ENCODE measurements around the gene LDLRAD4. TPM values are rescaled to one million over a fixed set of nuclear protein-coding genes. Genes with fewer than 3 reads are reported as not detected.

LDLRAD4 gene
- total RNA-seq, 2 experiments from 2014 or later, result 34.3 to 35.7 TPM

- H3K36me3 Mint-ChIP-seq (ENCODE audit: low read depth), result no peaks in the 10 kb centered on the region
- CTCF ChIA-PET, result no interaction called here
- H3K27me3 Mint-ChIP-seq (ENCODE audit: low read depth), result peaks cover 18% of the 10 kb centered on the region
- ATAC-seq, result no peak
- no peak overlapping the region for H3K4me3 Mint-ChIP-seq
- no peak for DNase-seq
- H3K9me3 Mint-ChIP-seq (ENCODE audit: insufficient read depth), result no peaks in the 10 kb centered on the region
- POLR2A ChIA-PET, result no interaction called here
- peaks cover 16% of the 10 kb centered on the region for H3K4me1 Mint-ChIP-seq (ENCODE audit: low read depth)
- H3K27ac Mint-ChIP-seq, result no peak overlapping the region
Measured at GRCh38 chr18:13183790-13184189, 34.8 kb upstream of the LDLRAD4 start.

GRCh38 chr18:13184396-13184795, 34.2 kb upstream of the LDLRAD4 start:
- H3K36me3 Mint-ChIP-seq (ENCODE audit: low read depth), result no peaks in the 10 kb centered on the region
- DNase-seq (no peak), ATAC-seq (no peak)
- H3K27me3 Mint-ChIP-seq (ENCODE audit: low read depth), result peaks cover 18% of the 10 kb centered on the region
- CTCF ChIA-PET, result no interaction called here
- peaks cover 11% of the 10 kb centered on the region for H3K4me1 Mint-ChIP-seq (ENCODE audit: low read depth)
- H3K9me3 Mint-ChIP-seq (ENCODE audit: insufficient read depth), result no peaks in the 10 kb centered on the region
- H3K4me3 Mint-ChIP-seq, result no peak overlapping the region
- POLR2A ChIA-PET, result no interaction called here
- H3K27ac Mint-ChIP-seq, result no peak overlapping the region

- H3K9me3 Mint-ChIP-seq (ENCODE audit: insufficient read depth), result no peaks in the 10 kb centered on the region
- no peak for DNase-seq
- POLR2A ChIA-PET, result interaction anchor here (0.7 kb wide), 1 partner anchor 239 kb away, joined by 3 read pairs; no protein-coding TSS in a partner anchor
- H3K4me3 Mint-ChIP-seq, result no peak overlapping the region
- H3K27me3 Mint-ChIP-seq (ENCODE audit: low read depth), result peaks cover 17% of the 10 kb centered on the region
- no peaks in the 10 kb centered on the region for H3K36me3 Mint-ChIP-seq (ENCODE audit: low read depth)
- no peak for ATAC-seq
- H3K27ac Mint-ChIP-seq, result no peak overlapping the region
- peaks cover 1% of the 10 kb centered on the region for H3K4me1 Mint-ChIP-seq (ENCODE audit: low read depth)
- CTCF ChIA-PET, result no interaction called here
Measured at GRCh38 chr18:13185675-13186198, 32.8 kb upstream of the LDLRAD4 start.

- Mint-ChIP-seq H3K4me1 (ENCODE audit: low read depth) (no peaks in the 10 kb centered on the region), H3K27me3 (ENCODE audit: low read depth) (peaks cover 17% of the 10 kb centered on the region), H3K4me3 (no peak overlapping the region), H3K36me3 (ENCODE audit: low read depth) (no peaks in the 10 kb centered on the region), H3K9me3 (ENCODE audit: insufficient read depth) (no peaks in the 10 kb centered on the region), H3K27ac (no peak overlapping the region)
- POLR2A ChIA-PET, result no interaction called here
- CTCF ChIA-PET, result interaction anchor here (1.5 to 2.7 kb wide), 3 partner anchors 8 to 27 kb away, joined by 3 to 6 read pairs (median 6); no protein-coding TSS in a partner anchor
- no peak for ATAC-seq
- no peak for DNase-seq
Measured at GRCh38 chr18:13186687-13187086, 31.9 kb upstream of the LDLRAD4 start.

- Mint-ChIP-seq H3K4me3 (no peak overlapping the region), H3K9me3 (ENCODE audit: insufficient read depth) (no peaks in the 10 kb centered on the region), H3K27me3 (ENCODE audit: low read depth) (peaks cover 15% of the 10 kb centered on the region), H3K27ac (no peak overlapping the region), H3K36me3 (ENCODE audit: low read depth) (no peaks in the 10 kb centered on the region), H3K4me1 (ENCODE audit: low read depth) (no peaks in the 10 kb centered on the region)
- no peak for DNase-seq
- ATAC-seq, result no peak
- ChIA-PET CTCF (interaction anchor here (1.5 to 2.7 kb wide), 4 partner anchors 8 to 29 kb away, joined by 3 to 7 read pairs (median 6); no protein-coding TSS in a partner anchor), POLR2A (no interaction called here)
Measured at GRCh38 chr18:13187498-13187897, 31.1 kb upstream of the LDLRAD4 start.

- Mint-ChIP-seq H3K36me3 (ENCODE audit: low read depth) (no peaks in the 10 kb centered on the region), H3K4me3 (no peak overlapping the region), H3K9me3 (ENCODE audit: insufficient read depth) (no peaks in the 10 kb centered on the region), H3K27ac (no peak overlapping the region), H3K4me1 (ENCODE audit: low read depth) (no peaks in the 10 kb centered on the region), H3K27me3 (ENCODE audit: low read depth) (peaks cover 16% of the 10 kb centered on the region)
- ATAC-seq (no peak), DNase-seq (no peak)
- POLR2A ChIA-PET, result no interaction called here
- CTCF ChIA-PET, result no interaction called here
Measured at GRCh38 chr18:13191031-13191430, 27.5 kb upstream of the LDLRAD4 start.

GRCh38 chr18:13191779-13192178, 26.8 kb upstream of the LDLRAD4 start:
- Mint-ChIP-seq H3K36me3 (ENCODE audit: low read depth) (no peaks in the 10 kb centered on the region), H3K9me3 (ENCODE audit: insufficient read depth) (no peaks in the 10 kb centered on the region), H3K27me3 (ENCODE audit: low read depth) (peaks cover 16% of the 10 kb centered on the region), H3K27ac (no peak overlapping the region), H3K4me1 (ENCODE audit: low read depth) (no peaks in the 10 kb centered on the region), H3K4me3 (no peak overlapping the region)
- DNase-seq, result no peak
- ChIA-PET POLR2A (no interaction called here), CTCF (no interaction called here)
- no peak for ATAC-seq

GRCh38 chr18:13192970-13193369, 25.6 kb upstream of the LDLRAD4 start:
- no peak overlapping the region for H3K27ac Mint-ChIP-seq

GRCh38 chr18:13194239-13194638, 24.3 kb upstream of the LDLRAD4 start:
- ChIA-PET CTCF (no interaction called here), POLR2A (no interaction called here)
- H3K4me1 Mint-ChIP-seq (ENCODE audit: low read depth), result no peaks in the 10 kb centered on the region
- H3K36me3 Mint-ChIP-seq (ENCODE audit: low read depth), result peaks cover 4% of the 10 kb centered on the region
- H3K4me3 Mint-ChIP-seq, result no peak overlapping the region
- peaks cover 21% of the 10 kb centered on the region for H3K27me3 Mint-ChIP-seq (ENCODE audit: low read depth)
- H3K27ac Mint-ChIP-seq, result no peak overlapping the region
- DNase-seq (no peak), ATAC-seq (no peak)
- H3K9me3 Mint-ChIP-seq (ENCODE audit: insufficient read depth), result peaks cover 5% of the 10 kb centered on the region

More at GRCh38 chr18:13192970-13193369, 25.6 kb upstream of the LDLRAD4 start:
- no peaks in the 10 kb centered on the region for H3K9me3 Mint-ChIP-seq (ENCODE audit: insufficient read depth)
- CTCF ChIA-PET, result no interaction called here
- no peaks in the 10 kb centered on the region for H3K4me1 Mint-ChIP-seq (ENCODE audit: low read depth)
- ATAC-seq (no peak), DNase-seq (no peak)
- peaks cover 1% of the 10 kb centered on the region for H3K36me3 Mint-ChIP-seq (ENCODE audit: low read depth)
- H3K4me3 Mint-ChIP-seq, result no peak overlapping the region
- H3K27me3 Mint-ChIP-seq (ENCODE audit: low read depth), result peaks cover 19% of the 10 kb centered on the region
- POLR2A ChIA-PET, result no interaction called here

GRCh38 chr18:13198701-13199100, 19.9 kb upstream of the LDLRAD4 start:
- DNase-seq (no peak), ATAC-seq (no peak)
- CTCF ChIA-PET, result no interaction called here
- POLR2A ChIA-PET, result interaction anchor here (0.7 kb wide), 1 partner anchor 99 kb away, joined by 3 read pairs; no protein-coding TSS in a partner anchor
- no peaks in the 10 kb centered on the region for H3K4me1 Mint-ChIP-seq (ENCODE audit: low read depth)
- no peak overlapping the region for H3K27ac Mint-ChIP-seq
- H3K4me3 Mint-ChIP-seq, result no peak overlapping the region
- H3K9me3 Mint-ChIP-seq (ENCODE audit: insufficient read depth), result peaks cover 18% of the 10 kb centered on the region
- peaks cover 27% of the 10 kb centered on the region for H3K27me3 Mint-ChIP-seq (ENCODE audit: low read depth)
- H3K36me3 Mint-ChIP-seq (ENCODE audit: low read depth), result peaks cover 10% of the 10 kb centered on the region

- H3K4me1 Mint-ChIP-seq (ENCODE audit: low read depth), result no peaks in the 10 kb centered on the region
- H3K36me3 Mint-ChIP-seq (ENCODE audit: low read depth), result peaks cover 10% of the 10 kb centered on the region
- ATAC-seq (no peak), DNase-seq (no peak)
- H3K27me3 Mint-ChIP-seq (ENCODE audit: low read depth), result peaks cover 27% of the 10 kb centered on the region
- CTCF ChIA-PET, result no interaction called here
- H3K4me3 Mint-ChIP-seq, result no peak overlapping the region
- no peak overlapping the region for H3K27ac Mint-ChIP-seq
- POLR2A ChIA-PET, result no interaction called here
- peaks cover 18% of the 10 kb centered on the region for H3K9me3 Mint-ChIP-seq (ENCODE audit: insufficient read depth)
Measured at GRCh38 chr18:13199169-13199568, 19.4 kb upstream of the LDLRAD4 start.

GRCh38 chr18:13201292-13201691, 17.3 kb upstream of the LDLRAD4 start:
- Mint-ChIP-seq H3K27me3 (ENCODE audit: low read depth) (peaks cover 33% of the 10 kb centered on the region), H3K36me3 (ENCODE audit: low read depth) (peaks cover 10% of the 10 kb centered on the region), H3K4me3 (no peak overlapping the region), H3K27ac (no peak overlapping the region), H3K9me3 (ENCODE audit: insufficient read depth) (peaks cover 18% of the 10 kb centered on the region), H3K4me1 (ENCODE audit: low read depth) (no peaks in the 10 kb centered on the region)
- ATAC-seq (no peak), DNase-seq (no peak)
- ChIA-PET POLR2A (interaction anchor here (0.5 to 1.1 kb wide), 2 partner anchors 8 to 941 kb away, joined by 3 to 5 read pairs; no protein-coding TSS in a partner anchor), CTCF (interaction anchor here (0.9 kb wide), 1 partner anchor 15 kb away, joined by 3 read pairs; no protein-coding TSS in a partner anchor)

GRCh38 chr18:13202571-13202970, 16.0 kb upstream of the LDLRAD4 start:
- peaks cover 10% of the 10 kb centered on the region for H3K36me3 Mint-ChIP-seq (ENCODE audit: low read depth)
- H3K27me3 Mint-ChIP-seq (ENCODE audit: low read depth), result peaks cover 33% of the 10 kb centered on the region
- no peak overlapping the region for H3K27ac Mint-ChIP-seq
- peaks cover 18% of the 10 kb centered on the region for H3K9me3 Mint-ChIP-seq (ENCODE audit: insufficient read depth)
- DNase-seq (no peak), ATAC-seq (no peak)
- H3K4me3 Mint-ChIP-seq, result no peak overlapping the region
- ChIA-PET POLR2A (no interaction called here), CTCF (no interaction called here)
- peaks cover 8% of the 10 kb centered on the region for H3K4me1 Mint-ChIP-seq (ENCODE audit: low read depth)

All from activated CD8-positive, alpha-beta T cell treated with anti-CD3 and anti-CD28 coated beads, Interleukin-2, amount 10 ng/mL, durations not matched to agents 7 days and 5 days (primary cell).